Midbrain (tissue), 1 donor: ENCODE measurements around the gene RNASE12.
"Not testable (repeated sequence)": the region's sequence is repeated elsewhere in the genome, so short reads cannot be mapped to it uniquely, and the experiment has no call there.

ENCODE experiments used
- DNase-seq: peaks from one replicate; lab custom pipeline; 2025; lab: John Stamatoyannopoulos, UW

Gene RNASE12

DNA sequence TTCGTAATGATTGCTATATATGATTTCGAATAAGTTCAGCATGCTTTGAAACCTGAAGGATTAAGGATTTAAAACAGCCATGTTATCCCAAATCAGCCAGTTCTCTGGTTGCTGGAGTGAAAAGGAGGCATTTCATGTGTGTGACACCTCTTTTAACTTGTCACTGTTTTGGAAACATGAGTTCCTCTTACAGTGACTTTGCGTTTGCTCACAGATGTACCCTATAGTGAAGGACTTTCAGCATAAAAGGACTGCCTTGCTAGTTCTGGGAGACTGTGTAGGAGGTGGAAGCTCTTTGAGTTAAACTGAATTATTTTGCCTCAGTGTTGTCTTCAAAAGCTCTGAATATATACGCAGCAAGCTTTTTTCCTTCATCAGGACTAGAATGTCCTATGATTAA is 10.9 kb downstream of the RNASE12 start:
- DNase-seq = no peak

DNA sequence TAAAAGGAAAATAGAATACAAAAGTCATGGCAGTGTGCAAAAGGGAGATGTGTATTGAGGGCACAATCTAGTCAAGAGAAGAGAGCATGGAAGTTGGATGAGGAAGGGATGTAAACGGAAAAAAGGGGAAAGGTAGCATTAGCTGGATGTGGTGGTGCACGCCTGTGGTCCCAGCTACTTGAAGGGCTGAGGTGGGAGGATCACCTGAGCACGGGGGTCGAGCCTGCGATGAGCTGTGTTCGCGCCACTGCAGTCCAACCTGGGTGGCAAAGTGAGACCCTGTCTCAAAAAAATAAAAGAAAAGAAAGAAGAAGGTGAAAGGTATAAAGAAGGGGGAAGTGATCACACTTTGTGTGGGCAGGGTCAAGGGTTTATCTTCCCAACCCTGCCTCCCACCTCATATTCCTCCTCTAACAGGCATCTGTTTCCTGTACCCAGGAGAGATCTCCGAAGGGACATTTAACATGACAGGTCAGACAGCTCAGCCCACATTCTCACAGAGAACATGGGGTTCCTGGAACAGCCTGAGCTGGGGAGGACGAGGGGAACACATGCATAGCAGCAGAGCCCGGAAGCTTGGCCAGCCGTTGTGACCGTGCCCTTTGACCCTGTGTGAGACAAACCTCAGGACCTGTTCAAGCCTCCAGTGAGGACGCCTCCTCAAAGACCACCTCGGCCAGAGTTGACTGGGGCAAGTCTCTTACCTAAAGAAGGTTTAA is 12.2 kb downstream of the RNASE12 start:
- DNase-seq = no peak

DNA sequence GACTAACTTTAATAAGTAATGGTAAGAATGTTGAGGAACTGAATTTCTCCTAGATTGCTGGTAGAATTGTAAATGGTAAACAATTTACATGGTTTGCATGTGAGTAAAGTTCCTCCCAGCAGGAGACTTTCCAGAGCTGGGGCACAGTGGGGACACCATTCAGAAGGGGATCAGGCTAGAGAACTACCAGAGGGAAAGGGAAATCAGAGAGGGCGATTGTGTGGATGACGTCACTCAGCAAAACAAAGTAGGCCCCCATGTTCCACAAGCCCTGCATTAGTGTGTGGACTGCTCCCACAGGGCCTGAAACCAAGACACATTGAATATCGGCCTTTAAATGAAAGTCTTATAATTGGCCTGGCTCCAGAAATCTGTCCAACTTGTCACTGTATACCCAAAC is 12.9 kb downstream of the RNASE12 start:
- DNase-seq = no peak

- not testable (repeated sequence) for DNase-seq
Observed at GRCh38 chr14:20572382-20572990, 18.7 kb downstream of the RNASE12 start.

DNA sequence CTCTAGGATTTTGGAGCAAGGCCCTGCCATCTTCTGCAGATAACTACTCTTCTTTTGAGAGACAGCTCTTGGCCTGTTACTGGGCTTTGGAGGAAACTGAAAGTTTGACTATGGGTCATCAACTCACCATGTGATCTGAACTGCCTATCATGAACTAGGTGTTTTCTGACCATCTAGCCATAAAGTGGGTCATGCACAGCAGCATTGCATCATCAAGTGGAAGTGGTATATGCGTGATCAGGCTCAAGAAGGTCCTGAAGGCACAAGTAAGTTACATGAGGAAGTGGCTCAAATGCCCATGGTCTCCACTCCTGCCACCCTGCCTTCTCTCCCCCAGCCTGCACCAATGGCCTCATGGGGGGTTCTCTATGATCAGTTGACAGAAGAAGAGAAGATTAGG is 20.5 kb downstream of the RNASE12 start:
- DNase-seq = not testable (repeated sequence)

DNA sequence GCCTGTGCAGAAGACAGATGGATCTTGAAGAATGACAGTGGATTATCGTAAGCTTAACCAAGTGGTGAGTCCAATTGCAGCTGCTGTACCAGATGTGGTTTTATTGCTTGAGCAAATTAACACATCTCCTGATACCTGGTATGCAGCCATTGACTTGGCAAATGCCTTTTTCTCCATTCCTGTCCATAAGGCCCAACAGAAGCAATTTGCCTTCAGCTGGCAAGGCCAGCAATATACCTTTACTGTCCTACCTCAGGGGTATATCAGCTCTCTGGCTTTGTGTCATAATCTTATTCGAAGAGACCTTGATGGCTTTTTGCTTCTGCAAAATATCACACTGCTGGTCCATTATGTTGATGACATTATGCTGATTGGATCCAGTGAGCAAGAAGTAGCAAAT is 21.3 kb downstream of the RNASE12 start:
- not testable (repeated sequence) for DNase-seq

DNA sequence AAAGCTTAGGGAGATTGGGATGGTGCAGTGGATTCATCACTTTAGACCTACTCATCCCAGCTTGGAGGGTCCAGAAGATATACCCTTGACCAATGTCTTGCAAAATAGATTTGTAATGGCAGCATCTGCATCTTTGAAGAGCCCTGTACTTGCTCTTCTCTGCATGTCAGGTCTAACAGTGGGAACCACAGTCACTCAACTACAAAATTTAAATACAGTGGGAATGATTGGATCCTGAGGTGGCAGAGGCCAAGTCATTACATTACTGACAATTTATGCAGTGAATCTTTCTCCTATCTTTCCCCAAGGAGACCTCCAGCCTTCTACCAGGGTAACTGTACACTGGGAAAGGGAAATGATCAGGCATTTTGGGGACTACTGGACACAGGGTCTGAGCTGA is 22.1 kb downstream of the RNASE12 start:
- no peak for DNase-seq

- DNase-seq = no peak
Observed at GRCh38 chr14:20568393-20568792, 22.8 kb downstream of the RNASE12 start.

- DNase-seq = not testable (repeated sequence)
Observed at GRCh38 chr14:20567199-20567598, 24.0 kb downstream of the RNASE12 start.

DNA sequence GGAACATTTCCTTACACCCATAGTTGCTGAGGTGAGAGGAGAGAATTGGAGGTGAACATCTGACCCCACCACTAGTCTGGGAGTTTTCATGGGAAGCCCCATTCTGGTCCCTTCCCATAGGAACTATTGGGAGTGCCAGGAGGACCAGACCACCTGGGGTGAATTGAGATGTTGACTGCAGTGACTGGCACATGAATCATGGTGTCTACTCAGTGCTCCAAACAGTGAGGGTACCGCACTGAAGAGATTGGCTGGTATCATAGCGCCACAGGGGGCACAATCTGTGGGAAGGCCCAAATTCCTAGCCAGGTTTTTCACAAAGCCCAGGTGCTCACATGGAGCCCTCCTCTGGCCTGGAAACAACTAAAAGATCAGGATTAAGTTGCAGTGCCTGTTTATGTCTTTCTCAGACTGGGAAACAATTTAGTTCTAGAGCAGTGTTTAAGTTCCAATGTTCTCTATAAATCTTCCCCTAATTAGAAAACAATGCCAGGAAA is 26.6 kb downstream of the RNASE12 start:
- no peak for DNase-seq

DNA sequence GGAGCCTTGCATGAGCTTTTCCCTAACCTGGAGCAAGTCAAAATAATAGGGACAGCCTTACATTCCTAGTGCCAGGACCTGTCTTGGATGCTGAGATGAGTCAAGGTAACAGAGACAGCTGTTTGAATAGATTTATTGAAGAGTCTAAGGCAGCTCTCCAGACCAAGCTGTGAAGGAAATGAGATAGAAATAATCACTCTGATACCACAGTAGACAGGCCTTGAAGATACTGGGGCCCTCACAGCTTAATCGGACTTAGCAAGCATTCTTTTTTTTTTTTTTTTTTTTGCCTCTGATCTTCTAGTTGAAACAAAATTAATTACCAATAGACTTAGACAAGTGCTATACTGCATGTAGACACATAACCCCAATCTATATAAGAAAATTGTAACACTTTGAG is 27.2 kb downstream of the RNASE12 start:
- no peak for DNase-seq

GRCh38 chr14:20560961-20561360 is 30.2 kb downstream of the RNASE12 start, which contains the start of gene RNASE9:
Gene RNASE9 (minus strand): TSS chr14:20561047.
- no peak for DNase-seq

GRCh38 chr14:20559461-20559904 is 31.7 kb downstream of the RNASE12 start:
- DNase-seq = no peak

GRCh38 chr14:20557212-20557542 is 34.0 kb downstream of the RNASE12 start:
- DNase-seq = no peak

DNA sequence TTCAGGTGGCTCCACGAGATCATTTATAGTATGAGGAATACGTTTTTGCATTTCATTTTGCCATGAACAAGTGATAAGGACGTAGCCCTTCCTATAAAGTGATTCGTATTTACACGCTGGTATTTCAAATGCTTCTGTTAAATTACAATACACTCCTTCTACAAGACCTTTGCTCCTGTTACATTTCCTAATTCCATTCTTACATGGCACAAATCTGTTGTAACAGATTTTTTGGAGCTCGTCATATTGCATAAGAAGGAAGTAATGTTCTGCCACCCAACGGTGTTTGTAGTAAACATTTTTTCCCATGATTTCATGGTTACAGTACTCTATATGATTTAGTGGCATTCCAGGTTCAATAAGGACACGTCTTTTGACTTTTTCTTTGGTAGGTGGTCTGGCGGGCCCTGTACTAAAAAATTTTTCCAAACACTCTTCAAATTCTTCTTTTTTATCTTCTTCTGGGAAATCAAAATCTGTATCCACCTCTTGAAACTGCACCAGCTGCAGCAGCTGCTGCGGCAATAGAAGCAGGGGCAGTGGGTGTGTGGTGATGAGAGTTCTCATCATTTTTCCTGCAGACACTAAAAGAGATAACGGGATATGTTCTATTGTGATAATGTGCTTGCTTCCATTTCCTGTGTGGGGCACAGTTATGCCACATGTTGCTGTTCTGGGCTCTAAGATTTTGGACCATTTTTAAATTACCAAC is 34.5 kb downstream of the RNASE12 start:
- DNase-seq = no peak

DNA sequence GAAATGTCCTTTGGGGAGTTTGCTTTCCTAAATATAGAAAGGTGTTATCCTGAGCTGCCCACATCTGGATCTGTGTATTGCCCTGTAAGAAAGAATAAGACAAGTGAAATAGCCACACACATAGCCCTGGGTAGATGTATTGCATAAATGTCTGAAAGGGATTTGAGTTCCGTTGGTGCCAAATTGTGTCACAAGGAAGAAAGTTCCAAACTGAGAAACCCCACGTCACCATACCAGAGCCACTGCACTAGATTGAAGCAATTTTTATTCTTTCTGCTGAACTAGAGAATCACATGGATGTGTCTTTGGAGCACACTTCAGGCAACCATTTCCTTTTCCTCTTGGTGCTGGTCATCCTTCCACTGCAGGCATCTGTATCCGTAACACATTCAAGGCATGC is 35.3 kb downstream of the RNASE12 start:
- DNase-seq = no peak

DNA sequence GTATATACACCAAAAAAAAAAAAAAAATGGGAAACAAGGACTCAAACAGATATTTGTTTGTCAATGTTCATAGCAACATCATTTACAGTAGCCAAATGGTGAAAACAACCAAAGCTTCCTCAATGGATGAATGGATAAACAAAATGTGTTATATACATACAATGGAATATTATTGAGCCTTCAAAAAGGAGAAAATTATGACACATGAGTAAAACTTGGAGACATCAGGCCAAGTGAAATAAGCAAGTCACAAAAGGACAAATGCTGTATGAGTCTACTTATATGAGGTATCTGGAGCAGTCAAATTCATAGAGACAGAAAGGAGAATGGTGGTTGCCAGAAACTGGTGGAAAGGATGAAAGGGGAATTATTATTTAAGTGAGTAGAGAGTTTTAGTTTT is 38.2 kb downstream of the RNASE12 start:
- DNase-seq = no peak

GRCh38 chr14:20551606-20552005 is 39.6 kb downstream of the RNASE12 start:
- DNase-seq = no peak

GRCh38 chr14:20550926-20551325 is 40.2 kb downstream of the RNASE12 start:
- no peak for DNase-seq

GRCh38 chr14:20548414-20549158 is 42.6 kb downstream of the RNASE12 start:
- no peak for DNase-seq

DNA sequence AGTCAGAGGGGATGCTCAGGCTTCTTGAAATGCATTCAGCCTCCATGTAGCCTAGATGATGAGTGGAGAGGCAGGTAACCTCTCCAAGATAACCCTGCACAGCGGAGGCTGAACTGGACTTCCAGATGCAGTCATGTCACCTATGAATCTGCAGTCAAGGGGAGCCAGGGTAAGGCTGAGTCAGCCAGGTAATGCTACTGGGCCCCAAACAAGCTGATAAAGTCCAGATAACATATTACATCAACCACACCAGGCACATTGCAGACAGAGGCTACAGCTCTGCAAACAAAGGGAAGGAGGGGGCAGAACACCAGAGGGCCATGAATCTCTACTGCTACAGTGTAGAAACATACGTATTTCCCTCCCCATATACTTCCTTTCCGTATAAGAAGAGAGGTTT is 44.3 kb downstream of the RNASE12 start:
- DNase-seq = no peak
